ENCODE data around the gene SDF2.
A peak's percentile ranks its signal among the peaks of the same experiment; 100 is the strongest.
"Not testable (repeated sequence)": the region's sequence is repeated elsewhere in the genome, so short reads cannot be mapped to it uniquely, and the experiment has no call there.

Gene SDF2

DNA sequence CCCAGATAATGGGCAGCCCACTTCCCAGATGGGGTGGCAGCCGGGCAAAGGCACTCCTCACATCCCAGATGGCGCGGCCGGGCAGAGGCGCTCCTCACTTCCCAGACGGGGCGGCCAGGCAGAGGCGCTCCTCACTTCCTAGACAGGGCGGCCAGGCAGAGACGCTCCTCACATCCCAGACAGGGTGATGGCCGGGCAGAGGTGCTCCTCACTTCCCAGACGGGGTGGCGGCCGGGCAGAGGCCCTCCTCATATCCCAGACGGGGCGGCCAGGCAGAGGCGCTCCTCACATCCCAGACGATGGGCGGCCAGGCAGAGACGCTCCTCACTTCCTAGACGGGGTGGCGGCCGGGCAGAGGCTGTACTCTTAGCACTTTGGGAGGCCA lies 2.2 kb downstream of the SDF2 start:
- H3K18ac ChIP-seq (ENCODE audit: low read length); H3K4me3 ChIP-seq (ENCODE audit: low read depth, low read length); H3K27ac ChIP-seq (ENCODE audit: low read depth, low read length); H3K4me1 ChIP-seq (ENCODE audit: control insufficient read depth in 1 of 2, insufficient read depth in 2 of 2, low read length in 2 of 2); H2BK12ac ChIP-seq (ENCODE audit: low read length); H3K4ac ChIP-seq (ENCODE audit: low read depth, low read length); H2BK120ac ChIP-seq (ENCODE audit: insufficient read depth, low read length, poor library complexity); H2AFZ ChIP-seq (ENCODE audit: insufficient read depth, low read length, poor library complexity); H3K79me1 ChIP-seq (ENCODE audit: low read length); H3K27me3 ChIP-seq (ENCODE audit: insufficient read depth, low read length); H4K8ac ChIP-seq (ENCODE audit: low read depth, low read length); H4K12ac ChIP-seq (ENCODE audit: low read depth, low read length); H2BK5ac ChIP-seq (ENCODE audit: low read depth, low read length, poor library complexity); DNase-seq; H2AK5ac ChIP-seq (ENCODE audit: low read length); H3K9ac ChIP-seq (ENCODE audit: low read length); H3K4me2 ChIP-seq (ENCODE audit: low read length); H3K23ac ChIP-seq (ENCODE audit: low read length); H3K14ac ChIP-seq (ENCODE audit: low read length); H4K91ac ChIP-seq (ENCODE audit: low read depth, low read length): not testable (repeated sequence)
- H3K36me3 ChIP-seq (ENCODE audit: control insufficient read depth in 1 of 2, insufficient read depth in 2 of 2, low read length in 2 of 2), result peaks cover 29 to 30% of the 10 kb centered on the region in 2 experiments
- H3K9me3 ChIP-seq (ENCODE audit: insufficient read depth, low read depth, low read length), result peaks cover 13% of the 10 kb centered on the region
- WGBS (ENCODE audit: extremely low coverage, insufficient coverage, insufficient read length), result no CpG with 5 or more reads among the region's 23 CpGs
- peaks cover 10% of the 10 kb centered on the region for H3K79me2 ChIP-seq (ENCODE audit: control insufficient read depth, insufficient read depth, low read length, poor library complexity)

DNA sequence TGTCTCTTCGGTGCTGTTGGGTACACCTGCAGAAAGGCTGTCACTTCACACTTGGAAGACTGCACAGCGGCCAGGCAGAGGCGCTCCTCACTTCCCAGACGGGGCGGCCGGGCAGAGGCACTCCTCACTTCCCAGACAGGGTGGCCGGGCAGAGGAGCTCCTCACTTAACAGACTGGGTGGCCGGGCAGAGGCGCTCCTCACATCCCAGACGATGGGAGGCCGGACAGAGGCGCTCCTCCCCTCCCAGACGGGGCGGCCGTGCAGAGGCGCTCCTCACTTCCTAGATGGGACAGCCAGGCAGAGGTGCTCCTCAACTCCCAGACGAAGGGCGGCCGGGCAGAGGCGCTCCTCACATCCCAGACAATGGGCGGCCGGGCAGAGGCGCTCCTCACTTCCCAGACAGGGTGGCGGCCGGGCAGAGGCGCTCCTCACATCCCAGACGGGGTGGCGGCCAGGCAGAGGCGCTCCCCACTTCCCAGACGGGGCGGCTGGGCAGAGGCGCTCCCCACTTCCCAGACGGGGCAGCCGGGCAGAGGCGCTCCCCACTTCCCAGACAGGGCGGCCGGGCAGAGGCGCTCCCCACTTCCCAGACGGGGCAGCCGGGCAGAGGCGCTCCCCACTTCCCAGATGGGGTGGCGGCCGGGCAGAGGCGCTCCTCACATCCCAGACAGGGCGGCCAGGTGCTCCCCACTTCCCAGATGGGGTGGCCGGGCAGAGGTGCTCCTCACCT lies 2.8 kb downstream of the SDF2 start:
- H2BK5ac ChIP-seq (ENCODE audit: low read depth, low read length, poor library complexity); DNase-seq: not testable (repeated sequence)

DNA sequence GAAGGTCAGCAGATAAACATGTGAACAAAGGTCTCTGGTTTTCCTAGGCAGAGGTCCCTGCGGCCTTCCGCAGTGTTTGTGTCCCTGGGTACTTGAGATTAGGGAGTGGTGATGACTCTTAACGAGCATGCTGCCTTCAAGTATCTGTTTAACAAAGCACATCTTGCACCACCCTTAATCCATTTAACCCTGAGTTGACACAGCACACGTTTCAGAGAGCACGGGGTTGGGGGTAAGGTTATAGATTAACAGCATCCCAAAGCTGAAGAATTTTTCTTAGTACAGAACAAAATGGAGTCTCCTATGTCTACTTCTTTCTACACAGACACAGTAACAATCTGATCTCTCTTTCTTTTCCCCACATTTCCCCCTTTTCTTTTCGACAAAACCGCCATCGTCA lies 3.4 kb downstream of the SDF2 start:
- Histone ChIP-seq H3K9me3 (ENCODE audit: insufficient read depth, low read depth, low read length) (peaks cover 13% of the 10 kb centered on the region), H3K36me3 (ENCODE audit: control insufficient read depth in 1 of 2, insufficient read depth in 2 of 2, low read length in 2 of 2) (peaks cover 30 to 33% of the 10 kb centered on the region in 2 experiments), H3K79me2 (ENCODE audit: control insufficient read depth, insufficient read depth, low read length, poor library complexity) (peaks cover 10% of the 10 kb centered on the region)
- not testable (repeated sequence) for H4K91ac ChIP-seq (ENCODE audit: low read depth, low read length); H2AK5ac ChIP-seq (ENCODE audit: low read length); H4K12ac ChIP-seq (ENCODE audit: low read depth, low read length); H3K79me1 ChIP-seq (ENCODE audit: low read length); H3K4me3 ChIP-seq (ENCODE audit: low read depth, low read length); H4K8ac ChIP-seq (ENCODE audit: low read depth, low read length); H3K4ac ChIP-seq (ENCODE audit: low read depth, low read length); H3K18ac ChIP-seq (ENCODE audit: low read length); H2BK5ac ChIP-seq (ENCODE audit: low read depth, low read length, poor library complexity); H3K14ac ChIP-seq (ENCODE audit: low read length); H3K4me2 ChIP-seq (ENCODE audit: low read length); H3K27ac ChIP-seq (ENCODE audit: low read depth, low read length); H3K23ac ChIP-seq (ENCODE audit: low read length); H2AFZ ChIP-seq (ENCODE audit: insufficient read depth, low read length, poor library complexity); H3K27me3 ChIP-seq (ENCODE audit: insufficient read depth, low read length); H2BK12ac ChIP-seq (ENCODE audit: low read length); H2BK120ac ChIP-seq (ENCODE audit: insufficient read depth, low read length, poor library complexity); H3K9ac ChIP-seq (ENCODE audit: low read length); DNase-seq; H3K4me1 ChIP-seq (ENCODE audit: control insufficient read depth in 1 of 2, insufficient read depth in 2 of 2, low read length in 2 of 2)
- WGBS (ENCODE audit: extremely low coverage, insufficient coverage, insufficient read length), result no CpG with 5 or more reads among the region's 8 CpGs

More for the DNA sequence above, 2.8 kb downstream of the SDF2 start:
- not testable (repeated sequence) for H2AK5ac ChIP-seq (ENCODE audit: low read length); H3K4me3 ChIP-seq (ENCODE audit: low read depth, low read length); H2BK120ac ChIP-seq (ENCODE audit: insufficient read depth, low read length, poor library complexity); H3K79me1 ChIP-seq (ENCODE audit: low read length); H3K27me3 ChIP-seq (ENCODE audit: insufficient read depth, low read length); H3K18ac ChIP-seq (ENCODE audit: low read length); H4K12ac ChIP-seq (ENCODE audit: low read depth, low read length); H3K9ac ChIP-seq (ENCODE audit: low read length); H2BK12ac ChIP-seq (ENCODE audit: low read length); H3K14ac ChIP-seq (ENCODE audit: low read length); H3K27ac ChIP-seq (ENCODE audit: low read depth, low read length); H2AFZ ChIP-seq (ENCODE audit: insufficient read depth, low read length, poor library complexity); H3K4me2 ChIP-seq (ENCODE audit: low read length); H4K8ac ChIP-seq (ENCODE audit: low read depth, low read length); H4K91ac ChIP-seq (ENCODE audit: low read depth, low read length); H3K4me1 ChIP-seq (ENCODE audit: control insufficient read depth in 1 of 2, insufficient read depth in 2 of 2, low read length in 2 of 2); H3K23ac ChIP-seq (ENCODE audit: low read length); H3K4ac ChIP-seq (ENCODE audit: low read depth, low read length)
- Histone ChIP-seq H3K79me2 (ENCODE audit: control insufficient read depth, insufficient read depth, low read length, poor library complexity) (peaks cover 10% of the 10 kb centered on the region), H3K9me3 (ENCODE audit: insufficient read depth, low read depth, low read length) (peaks cover 13% of the 10 kb centered on the region), H3K36me3 (ENCODE audit: control insufficient read depth in 1 of 2, insufficient read depth in 2 of 2, low read length in 2 of 2) (peaks cover 30% of the 10 kb centered on the region in 2 experiments)
- WGBS (ENCODE audit: extremely low coverage, insufficient coverage, insufficient read length), result no CpG with 5 or more reads among the region's 46 CpGs

DNA sequence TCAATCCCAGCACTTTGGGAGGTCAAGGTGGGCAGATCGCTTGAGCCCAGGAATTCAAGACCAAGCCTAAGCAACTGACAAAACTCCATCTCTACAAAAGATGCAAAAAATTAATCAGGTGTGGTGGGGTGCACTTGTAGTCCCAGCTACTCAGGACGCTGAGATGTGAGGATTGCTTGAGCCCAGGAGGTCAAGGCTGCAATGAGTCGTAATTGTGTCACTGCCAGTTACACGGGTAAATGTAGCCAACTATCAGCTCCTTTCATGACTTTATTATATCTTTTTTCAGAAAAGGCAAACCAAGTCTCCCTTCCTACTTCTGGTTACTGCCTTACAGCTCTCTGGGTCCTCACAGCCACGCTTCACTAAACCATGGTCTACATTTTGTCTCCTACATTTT lies 4.0 kb downstream of the SDF2 start:
- Histone ChIP-seq H3K4me3 (ENCODE audit: low read depth, low read length) (no peak overlapping the region), H3K4ac (ENCODE audit: low read depth, low read length) (peak overlapping the region; percentile 51), H2AK5ac (ENCODE audit: low read length) (no peak overlapping the region), H3K79me1 (ENCODE audit: low read length) (peaks cover 9% of the 10 kb centered on the region), H4K12ac (ENCODE audit: low read depth, low read length) (no peak overlapping the region), H3K4me1 (ENCODE audit: control insufficient read depth in 1 of 2, insufficient read depth in 2 of 2, low read length in 2 of 2) (peaks cover 0 to 2% of the 10 kb centered on the region in 2 experiments), H3K36me3 (ENCODE audit: control insufficient read depth in 1 of 2, insufficient read depth in 2 of 2, low read length in 2 of 2) (peaks cover 30 to 33% of the 10 kb centered on the region in 2 experiments), H3K27me3 (ENCODE audit: insufficient read depth, low read length) (no peaks in the 10 kb centered on the region), H4K8ac (ENCODE audit: low read depth, low read length) (no peak overlapping the region), H3K79me2 (ENCODE audit: control insufficient read depth, insufficient read depth, low read length, poor library complexity) (peaks cover 10% of the 10 kb centered on the region), H2BK5ac (ENCODE audit: low read depth, low read length, poor library complexity) (no peak overlapping the region), H3K14ac (ENCODE audit: low read length) (no peak overlapping the region), H4K91ac (ENCODE audit: low read depth, low read length) (no peak overlapping the region), H3K27ac (ENCODE audit: low read depth, low read length) (no peak overlapping the region), H3K4me2 (ENCODE audit: low read length) (no peak overlapping the region), H3K9me3 (ENCODE audit: insufficient read depth, low read depth, low read length) (peaks cover 13% of the 10 kb centered on the region), H2AFZ (ENCODE audit: insufficient read depth, low read length, poor library complexity) (no peak overlapping the region), H2BK12ac (ENCODE audit: low read length) (no peak overlapping the region), H3K9ac (ENCODE audit: low read length) (no peak overlapping the region), H3K23ac (ENCODE audit: low read length) (no peak overlapping the region), H2BK120ac (ENCODE audit: insufficient read depth, low read length, poor library complexity) (no peak overlapping the region), H3K18ac (ENCODE audit: low read length) (no peak overlapping the region)
- WGBS (ENCODE audit: extremely low coverage, insufficient coverage, insufficient read length), result no CpG with 5 or more reads among the region's 5 CpGs
- no peak for DNase-seq
